ENCODE results near the gene ACSS3. TPM values are rescaled to one million over a fixed set of nuclear protein-coding genes. Genes with fewer than 3 reads are reported as not detected.

The ACSS3 gene
- total RNA-seq, 1 donor from 2014 or later, result 1.1 TPM

DNA sequence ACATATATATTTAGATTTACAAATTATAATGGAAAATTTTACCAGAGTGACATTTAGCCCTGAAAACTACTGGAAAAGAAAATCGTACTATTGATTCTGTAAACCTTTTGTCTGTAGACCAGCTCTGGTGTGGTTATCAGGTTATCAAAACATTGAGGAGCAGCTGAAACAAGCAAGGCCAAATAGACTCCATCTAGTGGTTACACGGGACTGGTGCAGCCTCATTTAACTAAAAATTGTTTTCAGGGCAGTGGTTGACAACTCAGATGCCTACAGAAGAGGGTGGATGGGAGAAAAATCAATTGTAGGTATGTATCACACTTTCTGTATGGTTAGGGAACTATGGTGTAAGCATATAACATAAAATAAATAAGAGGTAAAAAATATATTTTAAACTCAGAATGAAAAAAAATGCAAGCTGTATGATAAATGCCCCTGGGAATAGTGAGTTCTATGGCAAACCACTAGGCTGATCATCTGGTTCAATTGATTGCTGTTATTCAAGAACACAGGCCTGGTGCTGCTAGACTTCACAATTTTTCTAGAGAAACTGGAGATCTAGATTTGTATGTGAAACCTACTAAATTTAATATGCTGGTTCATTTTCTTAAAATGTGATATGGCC, 51.2 kb downstream of the ACSS3 start:
- TF ChIP-seq, protein P1, sequence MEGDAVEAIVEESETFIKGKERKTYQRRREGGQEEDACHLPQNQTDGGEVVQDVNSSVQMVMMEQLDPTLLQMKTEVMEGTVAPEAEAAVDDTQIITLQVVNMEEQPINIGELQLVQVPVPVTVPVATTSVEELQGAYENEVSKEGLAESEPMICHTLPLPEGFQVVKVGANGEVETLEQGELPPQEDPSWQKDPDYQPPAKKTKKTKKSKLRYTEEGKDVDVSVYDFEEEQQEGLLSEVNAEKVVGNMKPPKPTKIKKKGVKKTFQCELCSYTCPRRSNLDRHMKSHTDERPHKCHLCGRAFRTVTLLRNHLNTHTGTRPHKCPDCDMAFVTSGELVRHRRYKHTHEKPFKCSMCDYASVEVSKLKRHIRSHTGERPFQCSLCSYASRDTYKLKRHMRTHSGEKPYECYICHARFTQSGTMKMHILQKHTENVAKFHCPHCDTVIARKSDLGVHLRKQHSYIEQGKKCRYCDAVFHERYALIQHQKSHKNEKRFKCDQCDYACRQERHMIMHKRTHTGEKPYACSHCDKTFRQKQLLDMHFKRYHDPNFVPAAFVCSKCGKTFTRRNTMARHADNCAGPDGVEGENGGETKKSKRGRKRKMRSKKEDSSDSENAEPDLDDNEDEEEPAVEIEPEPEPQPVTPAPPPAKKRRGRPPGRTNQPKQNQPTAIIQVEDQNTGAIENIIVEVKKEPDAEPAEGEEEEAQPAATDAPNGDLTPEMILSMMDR (IDR thresholded peaks at IDR 0.05; ENCODE audit: insufficient read depth, low read length, severe bottlenecking), result peak; percentile 77
- peak; percentile 43 for DNase-seq (ENCODE audit: low read depth)
- H3K4me3 ChIP-seq (ENCODE audit: low read depth, low read length), result no peak overlapping the region
- no peaks in the 10 kb centered on the region for H3K36me3 ChIP-seq (ENCODE audit: control insufficient read depth, insufficient read depth, low read length)
- FAIRE-seq, result no peak
- H3K27me3 ChIP-seq (ENCODE audit: control insufficient read depth, insufficient read depth, low read length), result no peaks in the 10 kb centered on the region

DNA sequence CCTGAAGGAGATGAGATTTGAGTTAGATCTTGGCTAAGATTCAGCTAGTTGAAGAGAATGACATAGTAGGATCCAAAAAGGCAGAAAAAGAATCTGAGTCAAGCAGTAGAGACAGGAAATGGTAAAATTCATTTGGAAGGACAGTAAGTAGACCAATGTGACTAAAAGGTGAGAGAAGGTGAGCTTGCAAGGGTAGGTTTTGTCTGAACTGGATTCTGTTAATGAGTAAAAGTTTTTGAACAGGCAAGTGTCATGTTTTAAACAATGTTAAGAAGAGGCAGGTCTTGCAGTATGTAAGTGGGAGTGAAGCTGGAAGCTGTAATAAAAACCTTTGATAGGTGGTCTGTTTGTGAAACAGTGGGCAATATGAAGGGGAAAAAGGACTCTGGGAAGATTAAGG, 58.6 kb downstream of the ACSS3 start:
- Histone ChIP-seq H3K36me3 (ENCODE audit: control insufficient read depth, insufficient read depth, low read length) (no peaks in the 10 kb centered on the region), H3K27me3 (ENCODE audit: control insufficient read depth, insufficient read depth, low read length) (no peaks in the 10 kb centered on the region), H3K4me3 (ENCODE audit: low read depth, low read length) (no peak overlapping the region)
- TF ChIP-seq, protein P1 (IDR thresholded peaks at IDR 0.05; ENCODE audit: insufficient read depth, low read length, severe bottlenecking), result no peak
- DNase-seq (ENCODE audit: low read depth), result no peak
- FAIRE-seq, result no peak

DNA sequence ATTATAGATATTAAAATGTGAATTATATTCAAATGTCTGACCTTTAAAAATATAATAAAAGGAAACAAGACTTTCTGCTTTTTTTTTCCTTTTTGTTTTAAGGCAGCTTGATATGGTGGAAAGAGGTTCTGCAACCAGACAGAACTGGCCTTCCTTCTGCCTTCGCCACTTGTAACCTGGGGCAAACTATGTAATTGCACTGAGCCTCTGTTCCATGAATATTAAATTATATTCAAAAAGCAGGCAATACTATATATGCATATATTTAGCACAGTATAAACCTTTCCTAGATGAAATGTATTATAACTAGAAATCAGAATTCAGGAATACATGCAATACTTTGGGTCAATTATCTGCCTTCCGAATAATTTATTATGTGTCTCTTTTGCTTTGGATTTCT, 59.9 kb downstream of the ACSS3 start:
- Histone ChIP-seq H3K27me3 (ENCODE audit: control insufficient read depth, insufficient read depth, low read length) (no peaks in the 10 kb centered on the region), H3K36me3 (ENCODE audit: control insufficient read depth, insufficient read depth, low read length) (no peaks in the 10 kb centered on the region), H3K4me3 (ENCODE audit: low read depth, low read length) (no peak overlapping the region)
- FAIRE-seq (no peak), DNase-seq (ENCODE audit: low read depth) (no peak)
- TF ChIP-seq, protein P1 (IDR thresholded peaks at IDR 0.05; ENCODE audit: insufficient read depth, low read length, severe bottlenecking), result no peak

DNA sequence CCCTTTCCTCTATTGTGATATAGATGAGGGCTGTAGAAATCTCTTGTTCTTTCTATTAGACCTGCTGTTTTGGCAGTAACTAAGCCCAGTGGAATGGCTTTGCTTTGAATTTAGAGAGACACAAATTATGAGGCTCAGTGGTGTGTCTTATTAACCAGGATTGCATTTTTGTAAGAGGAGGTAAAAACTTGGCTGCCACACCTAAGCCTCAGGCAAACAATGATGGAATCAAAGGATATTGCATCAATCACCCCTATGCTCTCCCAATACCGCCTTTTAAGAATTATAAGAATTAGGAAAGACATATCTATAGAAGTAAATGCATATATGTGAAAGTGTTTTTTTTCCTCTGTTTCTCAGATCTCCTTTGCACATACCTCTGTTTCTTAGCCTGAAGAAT, 63.3 kb downstream of the ACSS3 start:
- no peaks in the 10 kb centered on the region for H3K27me3 ChIP-seq (ENCODE audit: control insufficient read depth, insufficient read depth, low read length)
- FAIRE-seq (no peak), DNase-seq (ENCODE audit: low read depth) (peak; percentile 61)
- H3K36me3 ChIP-seq (ENCODE audit: control insufficient read depth, insufficient read depth, low read length), result no peaks in the 10 kb centered on the region
- no peak overlapping the region for H3K4me3 ChIP-seq (ENCODE audit: low read depth, low read length)
- TF ChIP-seq, protein P1 (IDR thresholded peaks at IDR 0.05; ENCODE audit: insufficient read depth, low read length, severe bottlenecking), result no peak

DNA sequence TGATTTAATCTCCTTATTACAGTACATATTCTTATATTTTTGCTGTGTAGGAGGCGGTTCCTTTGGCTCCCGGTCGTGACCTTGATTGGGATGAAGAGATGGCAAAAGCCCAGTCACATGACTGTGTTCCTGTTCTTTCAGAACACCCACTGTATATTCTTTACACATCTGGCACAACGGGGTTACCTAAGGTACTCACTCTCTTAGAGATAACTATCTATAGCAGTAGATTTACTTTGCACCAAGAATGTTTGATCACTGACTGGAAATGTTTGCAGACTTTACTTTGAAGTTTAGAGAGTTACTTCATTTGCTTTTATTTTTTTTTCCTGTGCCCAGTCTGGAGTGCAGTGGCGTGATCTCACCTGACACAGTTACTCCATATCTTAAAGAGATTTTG, 65.2 kb downstream of the ACSS3 start:
- TF ChIP-seq, protein P1 (IDR thresholded peaks at IDR 0.05; ENCODE audit: insufficient read depth, low read length, severe bottlenecking), result no peak
- DNase-seq (ENCODE audit: low read depth) (no peak), FAIRE-seq (no peak)
- Histone ChIP-seq H3K36me3 (ENCODE audit: control insufficient read depth, insufficient read depth, low read length) (no peaks in the 10 kb centered on the region), H3K27me3 (ENCODE audit: control insufficient read depth, insufficient read depth, low read length) (no peaks in the 10 kb centered on the region), H3K4me3 (ENCODE audit: low read depth, low read length) (no peak overlapping the region)

All from bronchial epithelial cell (primary cell).